ENCODE data around the gene GALNT2.

- TF ChIP-seq CTCF (conservative IDR thresholded peaks at IDR 0.05; ENCODE audit: low read length) (no peak), EZH2phosphoT487 (IDR thresholded peaks at IDR 0.05; ENCODE audit: borderline replicate concordance) (no peak)
Observed at GRCh38 chr1:230322967-230323547, 256.0 kb downstream of the GALNT2 start.
